GM10266 (cell line): ENCODE measurements around the gene MAP4K4.
"Not testable (repeated sequence)": the region's sequence is repeated elsewhere in the genome, so short reads cannot be mapped to it uniquely, and the experiment has no call there.

ENCODE experiments used
- DNase-seq: peaks from one replicate; pipeline ENCODE4 v3.0.0; 2012; ENCODE audit errors: extremely low spot score
- CTCF ChIP-seq: IDR thresholded peaks from 2 replicates; pipeline ENCODE4 v1.5.1; 2012; ENCODE audit warnings: mild to moderate bottlenecking, low read depth; ENCODE audit not compliant: control insufficient read depth, insufficient read depth; ENCODE audit errors: missing control alignments

The MAP4K4 gene

GRCh38 chr2:101759162-101759561, 61.7 kb downstream of the MAP4K4 start:
- TF ChIP-seq CTCF, result no peak
- DNase-seq, result no peak

GRCh38 chr2:101762451-101763171, 65.1 kb downstream of the MAP4K4 start:
- DNase-seq, result no peak
- no peak for TF ChIP-seq CTCF

GRCh38 chr2:101763496-101764333, 66.2 kb downstream of the MAP4K4 start:
- DNase-seq, result no peak
- no peak for TF ChIP-seq CTCF

GRCh38 chr2:101766337-101766736, 68.8 kb downstream of the MAP4K4 start:
- no peak for TF ChIP-seq CTCF
- DNase-seq, result no peak

- no peak for TF ChIP-seq CTCF
- DNase-seq, result no peak
Measured at GRCh38 chr2:101766871-101767739, 69.6 kb downstream of the MAP4K4 start.

- no peak for DNase-seq
- TF ChIP-seq CTCF, result no peak
Measured at GRCh38 chr2:101768556-101769220, 71.2 kb downstream of the MAP4K4 start.

- DNase-seq, result not testable (repeated sequence)
Measured at GRCh38 chr2:101769726-101770125, 72.2 kb downstream of the MAP4K4 start.
